ENCODE results near the gene VWA5B2. TPM values are rescaled to one million over a fixed set of nuclear protein-coding genes. Genes with fewer than 3 reads are reported as not detected.

Gene VWA5B2
- total and polyA plus RNA-seq, 9 of the 15 experiments (the other 6 are each of a cell fraction or from before 2014, with no cell fraction given) = 0.04 TPM; not detected in 8

- TF ChIP-seq GTF3C2 (IDR thresholded peaks at IDR 0.05; ENCODE audit: borderline replicate concordance, extremely low read depth, insufficient read length) (no peak), POLR2AphosphoS2 (IDR thresholded peaks at IDR 0.05; ENCODE audit: low read length) (no peak), RNF219 (CRISPR knock-in tag; IDR thresholded peaks at IDR 0.05) (no peak), NR3C1 (CRISPR knock-in tag; IDR thresholded peaks at IDR 0.05) (no peak), CREB5 (CRISPR knock-in tag; IDR thresholded peaks at IDR 0.05) (no peak), USF1 (CRISPR knock-in tag; IDR thresholded peaks at IDR 0.05) (no peak), BRF1 (IDR thresholded peaks at IDR 0.05; ENCODE audit: borderline replicate concordance, extremely low read depth, insufficient read length) (no peak), IRF9 (tag; IDR thresholded peaks at IDR 0.05) (no peak), JUNB (CRISPR knock-in tag; conservative IDR thresholded peaks at IDR 0.05) (no peak), RFX5 (IDR thresholded peaks at IDR 0.05; ENCODE audit: low read depth, low read length) (no peak), ZC3H11A (IDR thresholded peaks at IDR 0.05; ENCODE audit: low read depth, low read length) (0 out of 2 replicates have a peak, but pooled peaks have one; percentile 76), THAP12 (CRISPR knock-in tag; IDR thresholded peaks at IDR 0.05) (peak; percentile 65; the same call in 1 of the 2 replicates), RBM34 (IDR thresholded peaks at IDR 0.05; ENCODE audit: borderline replicate concordance, insufficient read depth, low read length) (no peak), CEBPG (CRISPR knock-in tag; IDR thresholded peaks at IDR 0.05) (no peak), CEBPG (tag; conservative IDR thresholded peaks at IDR 0.05 in 1 of 2, IDR thresholded peaks at IDR 0.05 in 1 of 2) (no peak)
Measured at GRCh38 chr3:184248454-184249411, 19.3 kb downstream of the VWA5B2 start, which contains the start of gene ALG3 (continued).

All from K562 (cell line).